OCI-LY3 (cell line): ENCODE data around the gene METAP2.

Experiments used
- CTCF ChIP-seq: fragments of 200-600, 300-600 bp; sonication (generic); IDR thresholded peaks from 2 replicates; pipeline ENCODE4 v1.5.1; 2014; ENCODE audit warnings: antibody characterized with exemption, low read length, low read depth
- EZH2phosphoT487 ChIP-seq: fragments of 200-600 bp; shearing (Covaris generic); IDR thresholded peaks from 2 replicates; pipeline ENCODE4 v1.6.1; 2018; ENCODE audit warnings: antibody characterized with exemption, mixed run types, low read depth

- TF ChIP-seq CTCF (no peak), EZH2phosphoT487 (no peak)
These were observed 42.8 kb upstream of the METAP2 start for GRCh38 chr12:95431120-95431519.
